DND-41 (cell line): ENCODE results near the gene ELL.

Source experiments
- ATAC-seq: fragments of 200-7000 bp; cut with Tn5 transposase; 3 replicates; pipeline ENCODE4 v1.9.1; 2021; ENCODE audit warnings: low read depth; ENCODE audit not compliant: insufficient read depth
- DNase-seq: peaks from one replicate; pipeline ENCODE4 v3.0.0-alpha.2; 2020
- H2AFZ ChIP-seq: 2 replicates; pipeline ENCODE4 v1.6.0; 2012; ENCODE audit warnings: low read depth, low read length
- H3K27ac ChIP-seq: 2 replicates; pipeline ENCODE4 v1.5.1; 2012; ENCODE audit warnings: low read length, inconsistent platforms
- H3K27me3 ChIP-seq: fragments of 200-600 bp; sonication (generic); 2 replicates; pipeline ENCODE4 v1.6.0; 2012; ENCODE audit warnings: low read length, mild to moderate bottlenecking, inconsistent platforms; ENCODE audit not compliant: insufficient read depth, poor library complexity
- H3K36me3 ChIP-seq: 2 replicates; pipeline ENCODE4 v1.5.1; 2012; ENCODE audit warnings: low read length, inconsistent platforms; ENCODE audit not compliant: insufficient read depth
- H3K4me1 ChIP-seq: 2 replicates; pipeline ENCODE4 v1.5.1; 2012; ENCODE audit warnings: mild to moderate bottlenecking, low read length; ENCODE audit not compliant: insufficient read depth
- H3K4me2 ChIP-seq: 2 replicates; pipeline ENCODE4 v1.6.0; 2012; ENCODE audit warnings: mild to moderate bottlenecking, moderate library complexity, low read length, inconsistent platforms; ENCODE audit not compliant: insufficient read depth
- H3K4me3 ChIP-seq, 2 experiments: fragments of 200-600 bp in 1 of 2; shearing (Covaris generic) in 1 of 2; 2 replicates each; pipeline ENCODE4 v1.5.1; 2012 to 2016; ENCODE audit warnings: inconsistent platforms in 2 of 2, low read length in 2 of 2, mild to moderate bottlenecking in 2 of 2, low read depth in 1 of 2, moderate library complexity in 1 of 2
- H3K79me2 ChIP-seq: 2 replicates; pipeline ENCODE4 v1.6.0; 2012; ENCODE audit warnings: low read length, inconsistent platforms; ENCODE audit not compliant: insufficient read depth
- H3K9ac ChIP-seq: 2 replicates; pipeline ENCODE4 v1.6.0; 2012; ENCODE audit warnings: low read depth, mild to moderate bottlenecking, inconsistent platforms, low read length, moderate library complexity
- H3K9me3 ChIP-seq: 2 replicates; pipeline ENCODE4 v1.5.1; 2012; ENCODE audit warnings: low read length, moderate library complexity, mild to moderate bottlenecking, inconsistent platforms; ENCODE audit not compliant: insufficient read depth, severe bottlenecking
- H4K20me1 ChIP-seq: 2 replicates; pipeline ENCODE4 v1.6.0; 2012; ENCODE audit warnings: low read length; ENCODE audit not compliant: insufficient read depth
- CTCF ChIP-seq: IDR thresholded peaks from 2 replicates; pipeline ENCODE4 v1.5.1; 2012; ENCODE audit warnings: borderline replicate concordance, low read length, moderate library complexity, mild to moderate bottlenecking; ENCODE audit not compliant: poor library complexity, severe bottlenecking; ENCODE audit errors: extremely low read depth
- EZH2 ChIP-seq: IDR thresholded peaks from 3 replicates; pipeline ENCODE4 v1.6.1; 2012; ENCODE audit warnings: borderline replicate concordance, low read depth, mild to moderate bottlenecking, moderate library complexity, low read length, inconsistent platforms; ENCODE audit not compliant: severe bottlenecking

ELL gene

DNA sequence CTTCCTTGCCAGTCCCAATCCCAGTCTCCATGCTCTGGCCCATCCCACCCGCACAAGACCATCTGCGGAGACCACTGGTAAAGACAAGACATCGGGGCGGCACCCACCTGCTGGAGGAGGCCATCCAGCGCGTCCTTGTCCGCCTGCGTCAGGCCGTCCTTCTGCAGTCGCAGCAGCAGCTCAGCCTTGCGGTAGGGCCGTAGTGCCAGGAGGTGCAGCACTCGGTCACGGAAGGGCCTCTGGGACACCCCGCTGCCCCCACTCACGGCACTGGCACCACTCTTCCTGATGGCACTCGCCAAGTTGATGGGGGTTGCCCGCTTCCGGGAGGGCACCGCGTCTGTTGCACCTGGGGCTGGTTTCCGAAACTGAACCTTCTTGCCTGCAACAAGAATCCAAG, 60.4 kb downstream of the ELL start:
- Histone ChIP-seq H3K9ac (no peak overlapping the region), H3K9me3 (no peaks in the 10 kb centered on the region), H4K20me1 (peaks cover 35% of the 10 kb centered on the region), H3K27me3 (no peaks in the 10 kb centered on the region), H3K4me3 (no peak overlapping the region), H3K36me3 (peaks cover 72% of the 10 kb centered on the region), H3K27ac (no peak overlapping the region), H3K4me2 (no peak overlapping the region), H3K79me2 (0 out of 2 replicates have a peak, but pooled peaks cover under 1% of the 10 kb centered on the region), H3K4me1 (no peaks in the 10 kb centered on the region), H2AFZ (no peak overlapping the region)
- DNase-seq (no peak), ATAC-seq (peak; percentile 10; the same call in 1 of the 3 replicates)
- no peak for TF ChIP-seq EZH2
- no peak for TF ChIP-seq CTCF

GRCh38 chr19:18460900-18461299, 61.0 kb downstream of the ELL start:
- Histone ChIP-seq H3K9ac (no peak overlapping the region), H3K9me3 (no peaks in the 10 kb centered on the region), H3K27ac (no peak overlapping the region), H3K27me3 (no peaks in the 10 kb centered on the region), H3K4me3 (no peak overlapping the region), H3K36me3 (peaks cover 78% of the 10 kb centered on the region), H3K4me2 (no peak overlapping the region), H3K4me1 (no peaks in the 10 kb centered on the region), H2AFZ (no peak overlapping the region), H3K79me2 (no peaks in the 10 kb centered on the region), H4K20me1 (peaks cover 31% of the 10 kb centered on the region)
- TF ChIP-seq CTCF (no peak), EZH2 (no peak)
- DNase-seq = no peak
- no peak for ATAC-seq

DNA sequence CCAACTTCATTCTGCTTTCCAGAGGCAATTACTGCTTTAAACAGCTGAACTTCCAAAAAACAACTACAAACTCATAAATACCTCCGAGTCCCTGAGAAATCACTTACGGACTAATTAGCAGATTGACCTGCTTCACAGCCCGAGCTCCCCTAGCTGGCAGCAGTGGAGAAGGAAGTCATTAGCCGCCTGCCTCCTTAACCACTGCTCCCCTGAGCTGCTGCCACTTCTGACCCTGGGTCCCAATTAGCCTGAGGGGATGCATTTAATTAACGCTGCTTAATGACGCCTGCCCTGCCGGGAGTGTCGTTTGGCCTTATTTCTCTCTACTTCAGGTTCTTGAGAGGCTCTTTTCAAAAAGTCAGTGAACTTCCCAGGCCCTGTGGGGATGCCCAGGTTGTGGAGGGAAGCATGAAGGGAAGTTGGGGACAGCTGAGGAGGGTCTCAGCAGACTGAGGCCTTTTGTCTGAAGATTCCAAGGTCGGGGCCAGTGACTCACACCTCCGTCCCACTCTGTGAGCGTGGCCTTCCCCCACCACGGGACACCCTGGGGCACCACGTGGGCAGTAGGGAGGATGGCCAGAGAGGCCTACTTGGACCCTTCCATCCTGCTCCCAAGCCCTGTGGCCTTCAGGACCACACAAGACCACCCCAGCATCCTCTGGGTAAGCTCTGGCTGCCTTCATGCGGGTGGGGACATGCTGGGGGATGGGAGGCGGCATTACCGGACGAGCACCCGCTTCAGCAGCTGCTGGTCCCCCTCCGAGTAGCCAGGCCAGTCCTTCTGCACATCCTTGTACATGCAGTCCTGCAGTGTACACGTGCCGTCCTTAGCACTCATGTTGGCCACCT, 64.2 kb downstream of the ELL start:
- H3K27ac ChIP-seq = no peak overlapping the region
- no peak overlapping the region for H2AFZ ChIP-seq
- ATAC-seq (no peak), DNase-seq (no peak)
- H3K4me2 ChIP-seq = no peak overlapping the region
- no peak overlapping the region for H3K4me3 ChIP-seq
- no peak overlapping the region for H3K9ac ChIP-seq
- H3K79me2 ChIP-seq = no peaks in the 10 kb centered on the region
- H3K4me1 ChIP-seq = no peaks in the 10 kb centered on the region
- H3K36me3 ChIP-seq = peaks cover 59% of the 10 kb centered on the region
- H3K27me3 ChIP-seq = no peaks in the 10 kb centered on the region
- no peaks in the 10 kb centered on the region for H3K9me3 ChIP-seq
- TF ChIP-seq CTCF = no peak
- no peak for TF ChIP-seq EZH2
- H4K20me1 ChIP-seq = peaks cover 23% of the 10 kb centered on the region; the same call in 1 of the 2 replicates
